GM12878 (cell line): ENCODE measurements around the gene WWTR1. TPM values are rescaled to one million over a fixed set of nuclear protein-coding genes. Genes with fewer than 3 reads are reported as not detected.

Experiments
- ATAC-seq: fragments of 200-7000 bp; cut with Tn5 transposase; 3 replicates; pipeline ENCODE4 v1.9.1; 2020; ENCODE audit warnings: mild to moderate bottlenecking, moderate library complexity
- BruUV-seq: library from RNA; stranded (reverse); fragments of 400-500 nt; replicated peaks from 2 replicates; lab custom pipeline; 2021; lab: Mats Ljungman, UMichigan
- CTCF ChIA-PET: fragments of 300-600 bp; sonication (Branson Sonifier 250); formaldehyde crosslinking; extraction: SDS; loops from one replicate; lab custom pipeline; 2021; ENCODE audit warnings: inconsistent platforms; lab: Yijun Ruan, JAX
- POLR2A ChIA-PET: fragments of 350-600 bp; formaldehyde crosslinking; extraction: SDS; loops from one replicate; lab custom pipeline; 2021; ENCODE audit warnings: inconsistent platforms; lab: Charles Lee
- RAD21 ChIA-PET: fragments of 300-600 bp; sonication (Branson Sonifier 250); formaldehyde crosslinking; loops from one replicate; lab custom pipeline; 2023; ENCODE audit warnings: antibody characterized with exemption; ENCODE audit not compliant: unreplicated experiment; lab: Charles Lee
- SMC1A ChIA-PET: fragments of 300-600 bp; sonication (Branson Sonifier 250); formaldehyde crosslinking; loops from one replicate; lab custom pipeline; 2023; ENCODE audit not compliant: unreplicated experiment, uncharacterized antibody; lab: Charles Lee
- DNase-seq: peaks from one replicate; pipeline ENCODE4 v3.0.0-alpha.2; 2011; ENCODE audit warnings: low read depth, low spot score
- FAIRE-seq: peaks from 3 replicates; lab custom pipeline; 2011; peaks lifted over from hg19 to GRCh38; lab: Jason Lieb, UNC
- H2AFZ ChIP-seq: 2 replicates; pipeline ENCODE4 v1.6.0; 2011; ENCODE audit warnings: low read depth, low read length, control low read depth; ENCODE audit not compliant: control insufficient read depth
- H3K27ac ChIP-seq: 2 replicates; pipeline ENCODE4 v1.5.1; 2011; ENCODE audit warnings: control low read depth; ENCODE audit not compliant: control insufficient read depth, insufficient read depth
- H3K27me3 ChIP-seq, 2 experiments: replicated peaks in 1 of 2; 2 replicates each; pipeline versions ENCODE4 v1.6.0 to v1.6.1; 2011; ENCODE audit warnings: low read length in 1 of 2; ENCODE audit not compliant: control insufficient read depth in 2 of 2, insufficient read depth in 2 of 2
- H3K36me3 ChIP-seq, 2 experiments: 2 replicates each; pipeline ENCODE4 v1.5.1; 2011; ENCODE audit warnings: low read length in 1 of 2; ENCODE audit not compliant: control insufficient read depth in 2 of 2, insufficient read depth in 2 of 2
- H3K4me1 ChIP-seq: 2 replicates; pipeline ENCODE4 v1.6.1; 2011; ENCODE audit warnings: mild to moderate bottlenecking, low read length, moderate library complexity, mixed read lengths; ENCODE audit not compliant: control insufficient read depth, insufficient read depth
- H3K4me2 ChIP-seq: 2 replicates; pipeline ENCODE4 v1.6.0; 2011; ENCODE audit warnings: control low read depth; ENCODE audit not compliant: control insufficient read depth, insufficient read depth
- H3K4me3 ChIP-seq: fragments of 200-600 bp; sonication (generic); 2 replicates; pipeline ENCODE4 v1.5.1; 2016
- H3K79me2 ChIP-seq: 2 replicates; pipeline ENCODE4 v1.6.0; 2011; ENCODE audit warnings: low read length; ENCODE audit not compliant: control insufficient read depth, insufficient read depth
- H3K9ac ChIP-seq: 2 replicates; pipeline ENCODE4 v1.8.0; 2011; ENCODE audit warnings: low read length, control low read depth, mixed read lengths; ENCODE audit not compliant: control insufficient read depth, insufficient read depth
- H3K9me3 ChIP-seq: replicated peaks from 3 replicates; pipeline ENCODE4 v1.5.1; 2011; ENCODE audit warnings: mild to moderate bottlenecking, low read length; ENCODE audit not compliant: control insufficient read depth, insufficient read depth
- H4K20me1 ChIP-seq: 2 replicates; pipeline ENCODE4 v1.6.0; 2011; ENCODE audit not compliant: control insufficient read depth, insufficient read depth
- ATF7 ChIP-seq: fragments of 450-650 bp; IDR thresholded peaks from 2 replicates; pipeline ENCODE4 v1.6.1; 2016; ENCODE audit warnings: low read depth, mild to moderate bottlenecking
- CHD2 ChIP-seq: IDR thresholded peaks from 2 replicates; pipeline ENCODE4 v1.6.1; 2011; ENCODE audit warnings: low read depth, low read length, improper control_type of control experiment, borderline replicate concordance
- RB1 ChIP-seq: fragments of 450-650 bp; formaldehyde crosslinking; IDR thresholded peaks from 2 replicates; pipeline ENCODE4 v1.6.1; 2017; ENCODE audit warnings: mild to moderate bottlenecking, borderline replicate concordance
- WGBS: methylation state at CpG from one replicate; pipeline ENCODE4 v1.1.6; 2016; ENCODE audit warnings: low lambda C conversion rate; ENCODE audit not compliant: insufficient replicate concordance, insufficient coverage; ENCODE audit errors: missing lambda C conversion rate; 5-methylcytosine and 5-hydroxymethylcytosine counted together
- in situ Hi-C: fragments of 300-500 bp; cut with MboI; formaldehyde crosslinking; loops from 9 replicates; pipeline ENCODE4 v1.14.3; 2018; ENCODE audit warnings: mixed read lengths
- intact Hi-C: fragments of 100-400 bp; cut with micrococcal nuclease; formaldehyde crosslinking; loops from one replicate; pipeline ENCODE4 v1.14.2; 2022; ENCODE audit not compliant: unreplicated experiment
- polyA plus RNA-seq, 11 experiments: library from polyadenylated mRNA; depleted of rRNA in 4 of 11; unstranded in 6 of 11; stranded (reverse) in 5 of 11; fragments of >200 nt; fragmentation: Nextera tagmentation in 4 of 11; fragmentation: Illumina TruSeq in 1 of 11; extraction: Ambion mirVana in 4 of 11; extraction: Trizol in 1 of 11; gene quantifications; 1 replicate in 1 of 11; 2 replicates in 10 of 11; pipeline versions ENCODE4 v1.2.1 to v1.2.3, GENCODE V29; 2011 to 2016; ENCODE audit warnings: inconsistent platforms in 2 of 11, missing spikeins in 2 of 11, low read depth in 1 of 11
- total RNA-seq, 4 experiments: library from RNA; depleted of rRNA in 3 of 4; stranded (reverse); fragments of >200 nt in 3 of 4; fragmentation: Illumina TruSeq in 1 of 4; extraction: Trizol in 1 of 4; gene quantifications; 2 replicates each; pipeline versions ENCODE4 v1.2.1 to v1.2.3, GENCODE V29; 2013 to 2021
- TF ChIP-seq, protein P1 (sequence below): fragments of 150-350 bp; IDR thresholded peaks from 2 replicates; pipeline ENCODE4 v1.6.1; 2014; ENCODE audit warnings: mild to moderate bottlenecking, low read depth, low read length

The WWTR1 gene
- total and polyA plus RNA-seq, 10 of the 15 experiments (the other 5 are each of a cell fraction or from before 2014, with no cell fraction given), result 2.5 to 18.5 (median 5.8) TPM

GRCh38 chr3:149493315-149494021 is 164.4 kb downstream of the WWTR1 start:
- ChIA-PET POLR2A (no interaction called here), RAD21 (interaction anchor here (1.1 to 3.4 kb wide), 2 partner anchors 13 to 277 kb away, joined by 3 to 17 read pairs; no protein-coding TSS in a partner anchor), CTCF (interaction anchor here (0.5 to 1.4 kb wide), 12 partner anchors 9 to 314 kb away, joined by 3 to 6 read pairs (median 4); no protein-coding TSS in a partner anchor), SMC1A (interaction anchor here (0.9 to 1.2 kb wide), 3 partner anchors 15 to 98 kb away, joined by 3 read pairs; no protein-coding TSS in a partner anchor)
- ATAC-seq, result no peak
- Histone ChIP-seq H3K4me1 (no peaks in the 10 kb centered on the region), H3K4me2 (no peak overlapping the region), H3K9me3 (no peaks in the 10 kb centered on the region), H3K36me3 (no peaks in the 10 kb centered on the region), H2AFZ (no peak overlapping the region), H4K20me1 (no peaks in the 10 kb centered on the region), H3K79me2 (no peaks in the 10 kb centered on the region), H3K9ac (no peak overlapping the region), H3K27ac (no peak overlapping the region), H3K4me3 (no peak overlapping the region), H3K27me3 (no peaks in the 10 kb centered on the region; a peak in 1 of 4 replicates)
- no peak for TF ChIP-seq ATF7
- no peak for TF ChIP-seq CHD2
- TF ChIP-seq, protein P1, sequence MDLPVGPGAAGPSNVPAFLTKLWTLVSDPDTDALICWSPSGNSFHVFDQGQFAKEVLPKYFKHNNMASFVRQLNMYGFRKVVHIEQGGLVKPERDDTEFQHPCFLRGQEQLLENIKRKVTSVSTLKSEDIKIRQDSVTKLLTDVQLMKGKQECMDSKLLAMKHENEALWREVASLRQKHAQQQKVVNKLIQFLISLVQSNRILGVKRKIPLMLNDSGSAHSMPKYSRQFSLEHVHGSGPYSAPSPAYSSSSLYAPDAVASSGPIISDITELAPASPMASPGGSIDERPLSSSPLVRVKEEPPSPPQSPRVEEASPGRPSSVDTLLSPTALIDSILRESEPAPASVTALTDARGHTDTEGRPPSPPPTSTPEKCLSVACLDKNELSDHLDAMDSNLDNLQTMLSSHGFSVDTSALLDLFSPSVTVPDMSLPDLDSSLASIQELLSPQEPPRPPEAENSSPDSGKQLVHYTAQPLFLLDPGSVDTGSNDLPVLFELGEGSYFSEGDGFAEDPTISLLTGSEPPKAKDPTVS, result no peak
- no peak for TF ChIP-seq RB1
- intact Hi-C loops (loop anchor here (1.0 kb wide), 2 partner anchors 278 to 315 kb away; no protein-coding TSS in a partner anchor), in situ Hi-C loops (no loop called here)
- DNase-seq, result no peak
- BruUV-seq, result no TSS peak
- WGBS, result 78% methylated on average over 8 of the region's 8 CpGs
- FAIRE-seq, result no peak
